ENCODE data around the gene TMEM150A.
A peak's percentile ranks its signal among the peaks of the same experiment; 100 is the strongest.

Gene TMEM150A

GRCh38 chr2:85589982-85590791 is 12.3 kb downstream of the TMEM150A start:
- Histone ChIP-seq H3K9me2 (replicated peaks; ENCODE audit: low read depth, low read length) (no peaks in the 10 kb centered on the region), H3K9me3 (ENCODE audit: insufficient read depth, low read depth, low read length) (no peaks in the 10 kb centered on the region), H3K4me1 (ENCODE audit: insufficient read depth, low read length, poor library complexity, severe bottlenecking) (peaks cover 61% of the 10 kb centered on the region), H3K79me2 (ENCODE audit: insufficient read depth, low read length) (peaks cover 48% of the 10 kb centered on the region), H3K4me3 (ENCODE audit: low read length, poor library complexity, severe bottlenecking) (peak overlapping the region; percentile 8), H3K9ac (ENCODE audit: low read depth, low read length, poor library complexity, severe bottlenecking) (peak overlapping the region; percentile 71), H3K27me3 (ENCODE audit: insufficient read depth, low read length, poor library complexity, severe bottlenecking) (no peaks in the 10 kb centered on the region), H2AFZ (ENCODE audit: low read length) (no peak overlapping the region), H3K36me3 (ENCODE audit: insufficient read depth, low read length) (no peaks in the 10 kb centered on the region), H3F3A (ENCODE audit: low read depth) (0 out of 2 replicates have a peak, but pooled peaks cover 12% of the 10 kb centered on the region), H4K20me1 (ENCODE audit: insufficient read depth, low read length, poor library complexity, severe bottlenecking) (no peaks in the 10 kb centered on the region), H3K4me2 (ENCODE audit: low read depth, low read length, poor library complexity, severe bottlenecking) (peak overlapping the region; percentile 85)
- no peak for TF ChIP-seq EZH2phosphoT487 (IDR thresholded peaks at IDR 0.05; ENCODE audit: borderline replicate concordance)
- TF ChIP-seq, protein P1, sequence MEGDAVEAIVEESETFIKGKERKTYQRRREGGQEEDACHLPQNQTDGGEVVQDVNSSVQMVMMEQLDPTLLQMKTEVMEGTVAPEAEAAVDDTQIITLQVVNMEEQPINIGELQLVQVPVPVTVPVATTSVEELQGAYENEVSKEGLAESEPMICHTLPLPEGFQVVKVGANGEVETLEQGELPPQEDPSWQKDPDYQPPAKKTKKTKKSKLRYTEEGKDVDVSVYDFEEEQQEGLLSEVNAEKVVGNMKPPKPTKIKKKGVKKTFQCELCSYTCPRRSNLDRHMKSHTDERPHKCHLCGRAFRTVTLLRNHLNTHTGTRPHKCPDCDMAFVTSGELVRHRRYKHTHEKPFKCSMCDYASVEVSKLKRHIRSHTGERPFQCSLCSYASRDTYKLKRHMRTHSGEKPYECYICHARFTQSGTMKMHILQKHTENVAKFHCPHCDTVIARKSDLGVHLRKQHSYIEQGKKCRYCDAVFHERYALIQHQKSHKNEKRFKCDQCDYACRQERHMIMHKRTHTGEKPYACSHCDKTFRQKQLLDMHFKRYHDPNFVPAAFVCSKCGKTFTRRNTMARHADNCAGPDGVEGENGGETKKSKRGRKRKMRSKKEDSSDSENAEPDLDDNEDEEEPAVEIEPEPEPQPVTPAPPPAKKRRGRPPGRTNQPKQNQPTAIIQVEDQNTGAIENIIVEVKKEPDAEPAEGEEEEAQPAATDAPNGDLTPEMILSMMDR (conservative IDR thresholded peaks at IDR 0.05; ENCODE audit: low read length), result no peak

DNA sequence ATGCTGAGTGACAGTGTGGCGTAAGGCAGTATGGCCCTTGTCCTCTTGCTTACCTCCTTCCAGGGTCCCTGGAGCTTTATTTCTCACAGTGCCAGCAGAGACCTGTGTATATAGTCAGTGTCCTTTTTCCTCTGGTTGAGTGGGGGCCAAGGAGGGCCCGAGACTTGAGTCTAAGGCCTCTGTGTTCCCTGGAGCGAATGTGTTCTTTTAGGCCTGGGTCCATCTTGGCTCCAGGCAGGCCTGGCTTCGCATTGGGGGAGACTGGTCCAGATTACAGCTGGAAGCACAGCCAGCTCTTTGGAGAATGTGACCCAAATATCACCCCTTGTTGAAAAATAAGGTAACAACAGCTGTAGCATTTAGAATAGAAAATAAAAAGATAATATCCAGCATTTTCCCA is 13.3 kb downstream of the TMEM150A start:
- Histone ChIP-seq H3K9ac (ENCODE audit: low read depth, low read length, poor library complexity, severe bottlenecking) (peak overlapping the region; percentile 71), H3K9me2 (replicated peaks; ENCODE audit: low read depth, low read length) (no peaks in the 10 kb centered on the region), H4K20me1 (ENCODE audit: insufficient read depth, low read length, poor library complexity, severe bottlenecking) (no peaks in the 10 kb centered on the region), H3K27me3 (ENCODE audit: insufficient read depth, low read length, poor library complexity, severe bottlenecking) (no peaks in the 10 kb centered on the region), H3K9me3 (ENCODE audit: insufficient read depth, low read depth, low read length) (no peaks in the 10 kb centered on the region), H3K79me2 (ENCODE audit: insufficient read depth, low read length) (peaks cover 46% of the 10 kb centered on the region), H3K4me1 (ENCODE audit: insufficient read depth, low read length, poor library complexity, severe bottlenecking) (peaks cover 60% of the 10 kb centered on the region), H3K36me3 (ENCODE audit: insufficient read depth, low read length) (no peaks in the 10 kb centered on the region), H3F3A (ENCODE audit: low read depth) (0 out of 2 replicates have a peak, but pooled peaks cover 12% of the 10 kb centered on the region), H3K4me3 (ENCODE audit: low read length, poor library complexity, severe bottlenecking) (peak overlapping the region; percentile 63), H3K4me2 (ENCODE audit: low read depth, low read length, poor library complexity, severe bottlenecking) (peak overlapping the region; percentile 85), H2AFZ (ENCODE audit: low read length) (no peak overlapping the region)
- TF ChIP-seq, protein P1 (conservative IDR thresholded peaks at IDR 0.05; ENCODE audit: low read length), result no peak
- no peak for TF ChIP-seq EZH2phosphoT487 (IDR thresholded peaks at IDR 0.05; ENCODE audit: borderline replicate concordance)

- Histone ChIP-seq H3K36me3 (ENCODE audit: insufficient read depth, low read length) (no peaks in the 10 kb centered on the region), H3K27me3 (ENCODE audit: insufficient read depth, low read length, poor library complexity, severe bottlenecking) (no peaks in the 10 kb centered on the region), H4K20me1 (ENCODE audit: insufficient read depth, low read length, poor library complexity, severe bottlenecking) (no peaks in the 10 kb centered on the region), H3K9ac (ENCODE audit: low read depth, low read length, poor library complexity, severe bottlenecking) (peak overlapping the region; percentile 71), H2AFZ (ENCODE audit: low read length) (no peak overlapping the region), H3K4me2 (ENCODE audit: low read depth, low read length, poor library complexity, severe bottlenecking) (peak overlapping the region; percentile 85), H3F3A (ENCODE audit: low read depth) (0 out of 2 replicates have a peak, but pooled peaks cover 12% of the 10 kb centered on the region), H3K79me2 (ENCODE audit: insufficient read depth, low read length) (peaks cover 43% of the 10 kb centered on the region), H3K4me1 (ENCODE audit: insufficient read depth, low read length, poor library complexity, severe bottlenecking) (peaks cover 65% of the 10 kb centered on the region), H3K4me3 (ENCODE audit: low read length, poor library complexity, severe bottlenecking) (peak overlapping the region; percentile 63), H3K9me2 (replicated peaks; ENCODE audit: low read depth, low read length) (no peaks in the 10 kb centered on the region), H3K9me3 (ENCODE audit: insufficient read depth, low read depth, low read length) (no peaks in the 10 kb centered on the region)
- TF ChIP-seq, protein P1 (conservative IDR thresholded peaks at IDR 0.05; ENCODE audit: low read length), result no peak
- TF ChIP-seq EZH2phosphoT487 (IDR thresholded peaks at IDR 0.05; ENCODE audit: borderline replicate concordance), result no peak
Observed at GRCh38 chr2:85588645-85589044, 13.9 kb downstream of the TMEM150A start.

Data from Loucy (cell line).